Neural progenitor cell (in vitro differentiated cells): ENCODE measurements around the gene PDGFRB.

Experiments
- EZH2phosphoT487 ChIP-seq: fragments of 200-600 bp; sonication (generic); IDR thresholded peaks from 2 replicates; pipeline ENCODE4 v1.6.1; 2017; ENCODE audit warnings: antibody characterized with exemption
- TF ChIP-seq, protein P1 (sequence below): fragments of 200-600 bp; sonication (generic); IDR thresholded peaks from 2 replicates; pipeline ENCODE4 v1.5.1; 2017; ENCODE audit warnings: antibody characterized with exemption, mild to moderate bottlenecking

DNA sequence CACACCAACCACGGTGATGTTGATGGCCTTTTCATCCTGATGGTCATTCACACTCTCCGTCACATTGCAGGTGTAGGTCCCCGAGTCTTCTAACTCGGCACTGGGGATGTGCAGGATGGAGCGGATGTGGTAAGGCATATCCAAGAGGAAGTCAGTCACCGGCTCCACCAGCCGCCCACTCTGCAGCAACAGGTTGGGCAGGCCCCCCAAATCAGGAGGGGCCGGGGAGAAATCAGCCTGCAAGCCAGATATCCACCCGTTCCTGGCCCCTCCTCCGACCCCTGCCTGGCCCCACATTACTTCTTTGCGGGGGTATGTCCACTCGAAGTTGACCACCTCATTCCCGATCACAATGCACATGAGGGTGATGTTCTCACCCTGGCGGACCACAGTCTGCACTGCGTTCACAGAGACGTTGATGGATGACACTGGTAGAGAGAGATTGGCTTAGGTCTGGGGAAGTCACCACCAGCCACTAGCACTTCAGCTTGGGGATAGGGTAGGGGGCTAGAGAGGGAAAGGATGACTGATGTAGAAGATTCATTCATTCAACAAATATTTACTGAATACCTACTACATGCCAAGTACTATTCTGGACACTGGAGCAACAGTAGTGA, 22.0 kb downstream of the PDGFRB start:
- TF ChIP-seq, protein P1, sequence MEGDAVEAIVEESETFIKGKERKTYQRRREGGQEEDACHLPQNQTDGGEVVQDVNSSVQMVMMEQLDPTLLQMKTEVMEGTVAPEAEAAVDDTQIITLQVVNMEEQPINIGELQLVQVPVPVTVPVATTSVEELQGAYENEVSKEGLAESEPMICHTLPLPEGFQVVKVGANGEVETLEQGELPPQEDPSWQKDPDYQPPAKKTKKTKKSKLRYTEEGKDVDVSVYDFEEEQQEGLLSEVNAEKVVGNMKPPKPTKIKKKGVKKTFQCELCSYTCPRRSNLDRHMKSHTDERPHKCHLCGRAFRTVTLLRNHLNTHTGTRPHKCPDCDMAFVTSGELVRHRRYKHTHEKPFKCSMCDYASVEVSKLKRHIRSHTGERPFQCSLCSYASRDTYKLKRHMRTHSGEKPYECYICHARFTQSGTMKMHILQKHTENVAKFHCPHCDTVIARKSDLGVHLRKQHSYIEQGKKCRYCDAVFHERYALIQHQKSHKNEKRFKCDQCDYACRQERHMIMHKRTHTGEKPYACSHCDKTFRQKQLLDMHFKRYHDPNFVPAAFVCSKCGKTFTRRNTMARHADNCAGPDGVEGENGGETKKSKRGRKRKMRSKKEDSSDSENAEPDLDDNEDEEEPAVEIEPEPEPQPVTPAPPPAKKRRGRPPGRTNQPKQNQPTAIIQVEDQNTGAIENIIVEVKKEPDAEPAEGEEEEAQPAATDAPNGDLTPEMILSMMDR: no peak
- no peak for TF ChIP-seq EZH2phosphoT487
